Left lung (tissue), 10 donors: ENCODE measurements around the gene FKBP8. TPM values are rescaled to one million over a fixed set of nuclear protein-coding genes. Genes with fewer than 3 reads are reported as not detected.
A peak's percentile ranks its signal among the peaks of the same experiment; 100 is the strongest.

Experiments used
- ATAC-seq: fragments of 200-7000 bp; cut with Tn5 transposase; one replicate; pipeline ENCODE4 v1.9.1; 2020; ENCODE audit warnings: moderate library complexity
- DNase-seq, 4 donors: peaks; one replicate each; pipeline ENCODE4 v3.0.0-alpha.2; 2013 to 2020
- H3K27ac ChIP-seq, 2 donors: fragments of 200-600 bp; sonication (generic) in 1 of 2; one replicate each; pipeline versions ENCODE4 v1.5.0 to v1.8.0; 2020 to 2021
- H3K27me3 ChIP-seq, 2 donors: fragments of 200-600 bp; sonication (generic) in 1 of 2; one replicate each; pipeline versions ENCODE4 v1.5.0 to v1.8.0; 2020 to 2021
- H3K36me3 ChIP-seq, 2 donors: fragments of 200-600 bp; sonication (generic) in 1 of 2; one replicate each; pipeline versions ENCODE4 v1.5.0 to v1.8.0; 2020 to 2021
- H3K4me1 ChIP-seq, 2 donors: fragments of 200-600 bp; one replicate each; pipeline ENCODE4 v1.8.0; 2021
- H3K4me3 ChIP-seq, 2 donors: fragments of 200-600 bp; sonication (generic) in 1 of 2; one replicate each; pipeline versions ENCODE4 v1.5.0 to v1.8.0; 2020 to 2021; ENCODE audit warnings: mild to moderate bottlenecking in 1 of 2
- H3K9me3 ChIP-seq, 2 donors: fragments of 200-600 bp; sonication (generic) in 1 of 2; one replicate each; pipeline versions ENCODE4 v1.5.0 to v1.8.0; 2020 to 2021
- intact Hi-C, 2 donors: fragments of 100-400 bp; cut with DNase I; formaldehyde crosslinking; loops; one replicate each; pipeline versions ENCODE4 v1.11.2 to v1.14.2; 2022
- polyA plus RNA-seq, 6 donors: library from polyadenylated mRNA; unstranded; fragments of 120-200 nt; gene quantifications; one replicate each; pipeline ENCODE4 v1.2.1, GENCODE V29; 2013; ENCODE audit not compliant: insufficient read length in 6 of 6
- total RNA-seq, 2 donors: library from RNA; stranded (reverse); fragmentation: NEBNext Ultra II Directional; extraction: Animal tissue kit (Norgen Biotek cat#: 25700); gene quantifications; one replicate each; pipeline ENCODE4 v1.2.1, GENCODE V29; 2021
- TF ChIP-seq, protein P1 (sequence below), 2 donors: fragments of 200-600 bp; sonication (generic) in 1 of 2; IDR thresholded peaks; one replicate each; pipeline versions ENCODE4 v1.5.0 to v1.8.0; 2021; ENCODE audit warnings: antibody characterized with exemption in 2 of 2
- donor health status: DM: no; HTN: yes; CAD: no.
- donor health status: DM: no; HTN: no; CAD: no.

Gene FKBP8
- total and polyA plus RNA-seq, 8 donors, result 176 to 232 (median 214) TPM

DNA sequence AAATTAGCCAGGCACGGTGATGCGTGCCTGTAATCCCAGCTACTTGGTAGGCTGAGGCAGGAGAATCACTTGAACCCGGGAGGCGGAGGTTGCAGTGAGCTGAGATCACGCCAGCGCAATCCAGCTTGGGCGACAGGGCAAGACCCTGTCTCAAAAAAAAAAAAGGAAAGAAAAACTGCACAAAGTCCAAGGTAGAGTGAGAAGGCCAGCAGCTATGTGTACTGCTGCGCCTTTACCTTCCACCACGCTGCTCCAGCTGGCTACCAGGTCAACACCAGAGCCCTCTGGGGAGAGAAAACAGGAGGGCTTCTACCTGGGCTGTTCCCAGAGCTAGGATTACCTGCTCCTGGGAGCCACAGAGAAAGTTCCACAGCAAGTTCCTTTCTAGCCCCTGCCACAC is 24.7 kb downstream of the FKBP8 start:
- ATAC-seq, result no peak
- TF ChIP-seq, protein P1, sequence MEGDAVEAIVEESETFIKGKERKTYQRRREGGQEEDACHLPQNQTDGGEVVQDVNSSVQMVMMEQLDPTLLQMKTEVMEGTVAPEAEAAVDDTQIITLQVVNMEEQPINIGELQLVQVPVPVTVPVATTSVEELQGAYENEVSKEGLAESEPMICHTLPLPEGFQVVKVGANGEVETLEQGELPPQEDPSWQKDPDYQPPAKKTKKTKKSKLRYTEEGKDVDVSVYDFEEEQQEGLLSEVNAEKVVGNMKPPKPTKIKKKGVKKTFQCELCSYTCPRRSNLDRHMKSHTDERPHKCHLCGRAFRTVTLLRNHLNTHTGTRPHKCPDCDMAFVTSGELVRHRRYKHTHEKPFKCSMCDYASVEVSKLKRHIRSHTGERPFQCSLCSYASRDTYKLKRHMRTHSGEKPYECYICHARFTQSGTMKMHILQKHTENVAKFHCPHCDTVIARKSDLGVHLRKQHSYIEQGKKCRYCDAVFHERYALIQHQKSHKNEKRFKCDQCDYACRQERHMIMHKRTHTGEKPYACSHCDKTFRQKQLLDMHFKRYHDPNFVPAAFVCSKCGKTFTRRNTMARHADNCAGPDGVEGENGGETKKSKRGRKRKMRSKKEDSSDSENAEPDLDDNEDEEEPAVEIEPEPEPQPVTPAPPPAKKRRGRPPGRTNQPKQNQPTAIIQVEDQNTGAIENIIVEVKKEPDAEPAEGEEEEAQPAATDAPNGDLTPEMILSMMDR (IDR thresholded peaks at IDR 0.05), result no peak
- intact Hi-C loops, result no loop called here
- Histone ChIP-seq H3K27ac (peak overlapping the region in 1 of 2 donors; percentile 92), H3K9me3 (no peaks in the 10 kb centered on the region), H3K36me3 (no peaks in the 10 kb centered on the region), H3K4me1 (peaks cover 31 to 71% of the 10 kb centered on the region in 2 donors), H3K4me3 (no peak overlapping the region), H3K27me3 (no peaks in the 10 kb centered on the region)
- no peak for DNase-seq

DNA sequence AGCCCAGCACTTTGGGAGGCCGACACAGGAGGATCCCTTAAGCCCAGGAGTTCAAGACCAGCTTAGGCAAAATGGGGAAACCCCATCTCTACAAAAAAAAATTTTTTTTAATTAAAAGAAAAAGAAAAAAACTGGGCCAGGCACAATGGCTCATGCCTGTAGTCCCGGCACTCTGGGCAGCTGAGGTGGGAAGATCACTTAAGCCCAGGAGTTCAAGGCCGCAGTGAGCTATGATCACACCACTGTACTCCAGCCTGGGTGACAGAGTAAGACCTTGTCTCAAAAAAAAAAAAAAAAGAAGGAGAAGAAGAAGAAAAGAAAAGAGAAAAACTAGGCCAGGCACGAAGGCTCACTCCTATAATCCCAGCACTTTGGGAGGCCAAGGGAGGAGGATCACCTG is 25.8 kb downstream of the FKBP8 start:
- ATAC-seq, result no peak

DNA sequence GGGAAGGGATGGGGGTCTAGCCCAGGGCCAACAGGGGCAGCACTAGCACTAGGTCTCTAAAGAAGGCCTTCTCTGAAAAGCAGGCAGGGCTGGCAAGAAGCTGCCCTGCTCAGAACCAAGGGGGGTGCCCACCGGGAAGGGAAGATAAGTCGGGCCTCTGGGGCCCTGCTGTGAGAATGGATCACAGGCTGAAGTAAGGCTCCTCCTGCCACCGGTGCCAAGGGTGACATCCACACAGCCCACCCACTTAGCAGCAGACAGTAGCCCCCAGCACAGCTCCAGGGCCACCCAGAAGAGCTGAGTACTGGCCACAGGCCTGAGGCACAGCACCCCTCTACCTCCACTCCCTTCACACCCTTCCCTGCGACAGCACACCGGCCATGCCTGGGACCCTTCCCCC is 27.4 kb downstream of the FKBP8 start:
- no peak for ATAC-seq
- TF ChIP-seq, protein P1 (IDR thresholded peaks at IDR 0.05), result no peak
- intact Hi-C loops, result no loop called here
- Histone ChIP-seq H3K9me3 (no peaks in the 10 kb centered on the region), H3K36me3 (no peaks in the 10 kb centered on the region), H3K27me3 (no peaks in the 10 kb centered on the region), H3K4me1 (peaks cover 31 to 91% of the 10 kb centered on the region in 2 donors), H3K27ac (peak overlapping the region in 1 of 2 donors; percentile 96), H3K4me3 (no peak overlapping the region)
- DNase-seq, result no peak

More for the DNA sequence above, 25.8 kb downstream of the FKBP8 start:
- intact Hi-C loops, result no loop called here
- H3K4me1 ChIP-seq, result peaks cover 31 to 78% of the 10 kb centered on the region in 2 donors
- H3K36me3 ChIP-seq, result no peaks in the 10 kb centered on the region
- H3K4me3 ChIP-seq, result no peak overlapping the region
- H3K27ac ChIP-seq, result no peak overlapping the region
- no peaks in the 10 kb centered on the region for H3K27me3 ChIP-seq
- TF ChIP-seq, protein P1 (IDR thresholded peaks at IDR 0.05), result no peak
- H3K9me3 ChIP-seq, result no peaks in the 10 kb centered on the region
- DNase-seq, result no peak

DNA sequence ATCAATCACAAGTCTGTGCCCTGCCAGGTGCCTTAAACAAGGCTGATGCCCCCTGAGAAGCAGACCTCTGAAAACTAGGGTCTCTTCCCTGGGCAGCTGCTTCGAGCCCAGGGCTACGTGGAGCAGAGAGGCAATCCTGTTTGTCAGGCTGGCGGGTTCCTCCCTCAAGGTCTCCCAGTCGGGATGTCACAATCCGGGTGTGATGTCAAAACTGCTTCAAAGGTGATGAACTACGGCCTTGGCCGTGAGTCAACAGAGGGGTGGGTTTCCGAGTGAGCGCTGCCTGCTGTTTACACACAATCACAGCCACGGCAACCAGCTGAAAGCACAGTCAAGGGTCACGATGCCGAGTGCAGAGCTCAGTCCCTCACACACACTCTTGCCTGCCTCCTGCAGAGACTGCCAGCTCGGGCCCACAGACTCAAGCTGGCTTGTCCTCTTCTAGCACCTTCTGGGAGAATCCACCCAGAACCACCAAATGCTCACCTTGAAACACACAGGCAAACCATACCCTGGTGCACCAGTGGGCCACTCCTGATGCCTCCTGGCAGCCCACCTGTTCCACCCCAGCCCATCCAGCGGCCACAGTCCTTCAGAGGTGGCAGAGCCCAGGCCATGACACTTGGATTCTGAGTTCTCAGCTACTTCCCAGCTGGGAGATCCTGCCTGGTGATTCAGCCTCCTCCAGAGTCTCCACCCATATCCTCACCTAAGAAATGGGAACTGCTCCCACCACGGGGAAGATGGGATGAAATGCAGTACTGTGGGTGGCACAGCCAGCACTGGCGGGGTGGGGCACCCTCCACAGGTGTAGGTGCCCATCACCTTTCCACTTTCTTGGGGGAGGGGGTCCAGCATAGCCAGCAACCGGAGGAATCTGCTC is 28.3 kb downstream of the FKBP8 start:
- ATAC-seq (peak; percentile 78), DNase-seq (peak; percentile 44 to 86 (median 82))
- H3K36me3 ChIP-seq, result no peaks in the 10 kb centered on the region
- H3K9me3 ChIP-seq, result no peaks in the 10 kb centered on the region
- TF ChIP-seq, protein P1 (IDR thresholded peaks at IDR 0.05), result no peak
- H3K27me3 ChIP-seq, result no peaks in the 10 kb centered on the region
- peaks cover 29 to 97% of the 10 kb centered on the region in 2 donors for H3K4me1 ChIP-seq
- no peak overlapping the region for H3K4me3 ChIP-seq
- peak overlapping the region; percentile 76 to 96 for H3K27ac ChIP-seq
- intact Hi-C loops, result no loop called here

DNA sequence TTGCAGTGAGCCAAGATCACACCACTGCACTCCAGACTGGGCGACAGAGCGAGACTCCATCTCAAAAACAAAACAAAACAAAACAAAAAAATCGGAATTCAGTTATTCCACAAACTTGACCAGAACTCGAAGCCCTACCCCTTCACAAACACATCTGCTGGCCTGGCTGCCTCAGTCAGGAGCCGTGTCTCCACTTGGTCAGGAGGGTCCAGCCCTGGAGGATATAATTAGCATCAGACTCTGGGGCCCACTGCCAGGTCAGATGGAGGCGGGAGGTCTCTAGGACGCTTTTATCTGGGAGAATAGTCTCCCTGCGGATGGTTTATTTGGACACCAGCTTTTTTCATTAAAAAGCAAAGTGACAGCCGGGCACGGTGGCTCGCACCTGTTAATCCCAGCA is 29.5 kb downstream of the FKBP8 start:
- Histone ChIP-seq H3K36me3 (no peaks in the 10 kb centered on the region), H3K27ac (peak overlapping the region in 1 of 2 donors; percentile 96), H3K9me3 (no peaks in the 10 kb centered on the region), H3K4me3 (no peak overlapping the region), H3K27me3 (no peaks in the 10 kb centered on the region), H3K4me1 (peaks cover 19 to 95% of the 10 kb centered on the region in 2 donors)
- intact Hi-C loops, result no loop called here
- ATAC-seq (no peak), DNase-seq (no peak)
- TF ChIP-seq, protein P1 (IDR thresholded peaks at IDR 0.05), result no peak
